ENCODE measurements around the gene SLAMF9. TPM values are rescaled to one million over a fixed set of nuclear protein-coding genes. Genes with fewer than 3 reads are reported as not detected.

Gene SLAMF9
- total RNA-seq, 3 donors from 2014 or later, result not detected

DNA sequence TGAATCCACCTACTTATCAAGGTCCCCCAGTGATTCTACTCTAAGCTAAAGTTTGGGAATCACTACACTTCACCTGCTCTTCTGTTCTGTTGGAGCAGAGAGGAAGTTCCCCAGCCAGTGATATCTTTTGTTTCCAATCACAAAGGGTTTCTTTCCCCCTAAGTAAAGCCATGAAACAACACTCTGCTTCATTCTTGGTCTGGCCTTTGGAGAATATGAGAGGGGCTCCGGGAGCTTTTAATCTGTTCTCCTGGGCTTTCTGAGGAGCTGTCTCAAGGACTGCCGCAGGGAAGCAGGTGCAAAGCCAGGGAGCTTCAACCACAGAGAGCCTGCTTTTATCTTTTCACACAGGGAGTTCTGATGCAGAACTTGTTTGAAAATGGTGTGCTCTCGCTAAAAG, 10.1 kb upstream of the SLAMF9 start:
- peaks cover 21% of the 10 kb centered on the region for H3K27me3 Mint-ChIP-seq (ENCODE audit: low read depth)
- H3K36me3 Mint-ChIP-seq (ENCODE audit: insufficient read depth), result no peaks in the 10 kb centered on the region
- ATAC-seq (no peak), DNase-seq (no peak)
- H3K4me3 Mint-ChIP-seq, result no peak overlapping the region
- H3K9me3 Mint-ChIP-seq, result no peaks in the 10 kb centered on the region
- H3K4me1 Mint-ChIP-seq (ENCODE audit: low read depth), result no peaks in the 10 kb centered on the region

DNA sequence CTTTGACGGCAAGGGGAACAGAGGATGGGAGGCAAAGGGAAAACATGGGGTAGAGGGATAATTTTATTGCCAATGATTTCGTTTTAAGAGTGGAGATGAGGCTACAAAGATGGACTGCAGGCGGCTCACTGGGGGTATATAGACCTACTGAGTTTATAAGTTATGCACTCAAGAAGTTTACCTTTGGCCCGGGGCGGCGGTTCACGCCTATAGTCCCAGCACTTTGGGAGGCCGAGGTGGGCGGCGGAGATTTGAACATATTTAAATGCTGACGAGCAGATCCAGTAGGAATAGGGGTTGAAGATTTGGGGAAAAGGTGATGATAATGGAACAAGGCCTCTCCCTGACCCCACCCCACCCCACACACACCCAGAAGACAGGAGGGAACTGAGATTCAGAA, 8.1 kb upstream of the SLAMF9 start:
- peaks cover 10% of the 10 kb centered on the region for H3K27me3 Mint-ChIP-seq (ENCODE audit: low read depth)
- DNase-seq (no peak), ATAC-seq (no peak)
- H3K4me3 Mint-ChIP-seq, result no peak overlapping the region
- no peaks in the 10 kb centered on the region for H3K9me3 Mint-ChIP-seq
- H3K4me1 Mint-ChIP-seq (ENCODE audit: low read depth), result no peaks in the 10 kb centered on the region
- no peaks in the 10 kb centered on the region for H3K36me3 Mint-ChIP-seq (ENCODE audit: insufficient read depth)

DNA sequence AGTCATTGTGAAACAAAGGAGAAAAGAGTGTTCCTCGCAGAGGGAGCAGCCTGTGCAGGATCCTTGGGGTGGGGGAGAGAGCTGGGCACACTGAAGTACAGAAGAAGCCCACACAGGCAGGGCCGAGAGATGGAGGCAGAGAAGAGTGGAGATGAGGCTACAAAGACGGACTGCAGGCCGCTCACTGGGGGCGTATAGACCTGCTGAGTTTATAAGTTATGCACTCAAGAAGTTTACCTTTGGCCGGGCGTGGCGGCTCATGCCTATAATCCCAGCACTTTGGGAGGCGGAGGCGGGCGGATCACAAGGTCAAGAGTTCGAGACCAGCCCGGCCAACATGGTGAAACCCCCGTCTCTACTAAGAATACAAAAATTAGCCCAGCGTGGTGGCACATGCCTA, 7.6 kb upstream of the SLAMF9 start:
- ATAC-seq, result no peak
- no peaks in the 10 kb centered on the region for H3K4me1 Mint-ChIP-seq (ENCODE audit: low read depth)
- H3K27me3 Mint-ChIP-seq (ENCODE audit: low read depth), result peaks cover 11% of the 10 kb centered on the region
- no peak overlapping the region for H3K4me3 Mint-ChIP-seq
- DNase-seq, result no peak
- H3K9me3 Mint-ChIP-seq, result no peaks in the 10 kb centered on the region
- H3K36me3 Mint-ChIP-seq (ENCODE audit: insufficient read depth), result no peaks in the 10 kb centered on the region

DNA sequence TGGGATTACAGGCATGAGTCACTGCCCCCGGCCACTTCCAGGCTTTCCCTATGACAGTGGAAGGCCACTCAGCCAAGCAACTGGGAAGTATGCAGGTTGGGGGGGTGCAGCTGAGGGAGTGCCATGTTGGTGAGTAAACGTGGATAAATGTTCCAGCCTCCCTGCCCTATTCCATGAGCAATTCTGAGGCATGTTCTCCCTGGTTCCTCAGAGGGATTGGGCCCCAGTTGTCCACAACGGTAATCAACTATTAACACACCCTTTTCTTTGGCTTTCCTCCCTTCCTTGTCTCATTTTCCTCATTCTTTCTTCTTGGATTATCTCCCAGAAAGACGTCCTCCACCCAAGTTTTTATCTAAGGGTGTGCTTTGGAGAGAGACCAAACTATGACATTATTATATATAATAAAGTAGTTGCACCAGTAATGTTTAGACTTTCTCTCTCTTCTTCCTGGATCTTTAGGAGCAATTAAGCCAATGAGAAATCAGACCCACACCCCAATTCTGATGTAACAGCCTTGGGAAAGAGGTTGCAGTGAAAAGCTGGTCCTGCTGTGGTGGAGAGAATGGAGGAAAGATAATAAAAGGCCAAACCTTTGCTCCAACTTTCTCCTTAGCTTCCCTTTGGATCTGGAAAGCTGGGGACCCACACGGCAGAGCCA, 6.8 kb upstream of the SLAMF9 start:
- no peak overlapping the region for H3K4me3 Mint-ChIP-seq
- ATAC-seq, result no peak
- no peaks in the 10 kb centered on the region for H3K9me3 Mint-ChIP-seq
- no peak for DNase-seq
- no peaks in the 10 kb centered on the region for H3K36me3 Mint-ChIP-seq (ENCODE audit: insufficient read depth)
- H3K4me1 Mint-ChIP-seq (ENCODE audit: low read depth), result no peaks in the 10 kb centered on the region
- peaks cover 14% of the 10 kb centered on the region for H3K27me3 Mint-ChIP-seq (ENCODE audit: low read depth)

DNA sequence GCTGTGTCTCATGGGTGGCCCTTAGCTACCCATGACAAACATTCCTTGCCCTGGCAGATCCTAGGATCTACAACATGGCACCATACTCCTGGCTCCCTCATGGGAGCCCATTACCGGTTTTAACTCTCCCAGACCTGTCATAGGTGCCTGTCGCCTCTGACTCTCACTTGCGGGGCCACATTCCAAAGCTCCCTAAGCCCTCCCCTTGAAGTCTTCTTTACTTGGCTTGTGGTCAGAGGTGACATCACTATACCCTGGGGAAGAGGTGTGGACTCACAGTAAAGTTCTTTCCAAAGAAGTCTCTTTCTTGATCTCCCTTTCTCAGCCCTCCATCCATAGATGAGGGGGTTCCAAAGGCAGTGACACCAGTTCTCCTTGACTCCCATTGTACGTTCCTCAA, 5.4 kb upstream of the SLAMF9 start:
- Mint-ChIP-seq H3K36me3 (ENCODE audit: insufficient read depth) (no peaks in the 10 kb centered on the region), H3K4me3 (no peak overlapping the region), H3K27me3 (ENCODE audit: low read depth) (peaks cover 14% of the 10 kb centered on the region), H3K4me1 (ENCODE audit: low read depth) (no peaks in the 10 kb centered on the region), H3K9me3 (no peaks in the 10 kb centered on the region)
- DNase-seq (no peak), ATAC-seq (no peak)

DNA sequence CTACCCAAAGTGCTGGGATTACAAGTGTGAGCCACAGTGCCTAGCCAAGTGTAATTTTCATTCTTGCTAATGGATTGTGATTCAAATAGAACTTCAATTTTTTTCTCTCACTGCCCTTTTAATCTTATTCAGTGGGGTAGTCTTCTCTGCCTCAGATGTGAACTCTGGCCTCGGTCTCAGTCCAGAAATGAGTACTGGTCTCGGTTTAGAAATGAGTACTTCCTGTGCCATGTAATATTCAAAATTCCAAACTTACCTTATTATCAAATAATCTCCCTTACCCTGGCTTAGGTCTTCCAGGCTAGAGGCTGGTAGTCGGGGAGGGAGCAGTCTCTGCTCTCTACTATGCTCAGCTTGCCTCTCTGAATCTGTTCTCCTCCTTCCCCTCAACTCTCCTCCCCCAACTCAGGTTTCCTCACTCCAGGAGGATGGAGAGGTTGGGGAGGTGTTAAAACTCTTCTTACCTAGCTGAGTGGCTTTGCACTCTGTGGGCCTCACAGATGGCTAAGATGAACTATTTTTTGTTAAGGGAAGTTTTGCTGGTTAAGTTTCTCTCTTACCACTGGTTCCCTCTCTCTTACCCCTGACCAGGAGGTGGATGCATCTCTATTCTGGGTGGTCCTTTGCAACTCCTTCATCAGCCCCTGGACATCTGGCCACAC, 4.8 kb upstream of the SLAMF9 start:
- Mint-ChIP-seq H3K36me3 (ENCODE audit: insufficient read depth) (no peaks in the 10 kb centered on the region), H3K4me1 (ENCODE audit: low read depth) (no peaks in the 10 kb centered on the region), H3K9me3 (no peaks in the 10 kb centered on the region), H3K4me3 (no peak overlapping the region), H3K27me3 (ENCODE audit: low read depth) (peaks cover 17% of the 10 kb centered on the region)
- ATAC-seq (no peak), DNase-seq (no peak)

DNA sequence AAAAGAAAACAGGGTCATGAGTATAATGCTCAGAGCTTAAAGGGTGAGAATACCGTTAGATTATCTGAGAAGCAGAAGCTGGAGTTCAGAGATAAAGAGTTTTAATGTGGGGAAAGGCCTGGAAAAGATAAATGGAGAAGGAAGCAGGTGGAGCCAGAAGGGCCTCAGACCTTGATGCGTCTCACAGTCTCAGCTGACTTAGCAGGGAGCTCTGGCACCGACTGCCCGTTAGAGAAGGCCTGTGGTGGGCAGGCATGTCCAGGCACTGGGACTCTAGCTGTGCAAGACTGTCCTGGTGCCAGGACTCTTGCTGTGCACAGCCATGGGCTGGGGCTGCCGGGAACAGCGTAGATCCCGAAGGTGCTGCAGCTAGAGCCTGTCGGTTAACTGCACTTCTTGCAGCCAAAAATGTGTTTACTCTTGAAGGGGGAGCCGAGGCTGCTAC, 3.8 kb upstream of the SLAMF9 start:
- no peak for DNase-seq
- Mint-ChIP-seq H3K4me3 (no peak overlapping the region), H3K9me3 (no peaks in the 10 kb centered on the region), H3K36me3 (ENCODE audit: insufficient read depth) (no peaks in the 10 kb centered on the region), H3K27me3 (ENCODE audit: low read depth) (peaks cover 22% of the 10 kb centered on the region), H3K4me1 (ENCODE audit: low read depth) (no peaks in the 10 kb centered on the region)
- ATAC-seq, result no peak

DNA sequence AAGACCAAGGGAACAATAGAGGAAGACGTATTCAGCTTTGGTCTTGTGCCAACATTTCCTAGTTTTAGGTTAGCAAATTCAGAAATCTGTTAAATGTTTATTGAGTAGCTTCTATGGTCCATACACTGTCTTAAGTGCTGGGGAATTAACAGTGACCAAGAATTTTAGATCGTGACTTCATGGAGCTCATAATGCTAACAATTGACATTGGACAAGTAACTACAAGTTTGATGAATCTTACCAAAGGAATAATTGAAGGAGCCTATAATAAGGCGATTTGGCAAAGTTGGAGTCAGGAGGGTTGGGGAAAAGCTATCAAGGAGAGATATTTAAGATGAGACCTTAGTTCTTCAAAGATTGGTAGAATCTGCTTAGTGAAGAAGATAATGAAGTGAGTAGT, 1.4 kb upstream of the SLAMF9 start:
- Mint-ChIP-seq H3K36me3 (ENCODE audit: insufficient read depth) (no peaks in the 10 kb centered on the region), H3K4me3 (no peak overlapping the region), H3K4me1 (ENCODE audit: low read depth) (no peaks in the 10 kb centered on the region), H3K9me3 (no peaks in the 10 kb centered on the region), H3K27me3 (ENCODE audit: low read depth) (peaks cover 27% of the 10 kb centered on the region)
- DNase-seq (no peak), ATAC-seq (no peak)

DNA sequence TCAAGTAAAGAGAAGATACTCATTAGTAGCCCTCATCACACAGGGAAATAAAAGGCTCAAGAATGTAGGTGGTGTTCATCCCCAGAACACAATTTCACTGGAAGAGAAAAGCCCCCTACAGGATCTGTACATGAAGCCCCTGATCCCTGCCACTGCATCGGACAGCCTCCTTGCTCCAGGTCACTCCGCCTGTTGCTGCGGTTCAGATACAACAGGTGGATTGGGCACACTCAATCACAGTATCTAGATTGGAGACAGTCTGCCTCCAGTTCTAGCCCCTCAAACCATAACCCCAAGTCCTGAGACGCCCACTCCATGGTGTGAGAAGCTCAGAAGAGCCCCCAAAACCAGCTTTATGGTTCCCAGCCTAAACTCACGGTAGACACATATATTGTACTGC, 1.1 kb downstream of the SLAMF9 start:
- Mint-ChIP-seq H3K9me3 (no peaks in the 10 kb centered on the region), H3K4me1 (ENCODE audit: low read depth) (no peaks in the 10 kb centered on the region), H3K27me3 (ENCODE audit: low read depth) (peaks cover 20% of the 10 kb centered on the region), H3K4me3 (no peak overlapping the region), H3K36me3 (ENCODE audit: insufficient read depth) (no peaks in the 10 kb centered on the region)
- ATAC-seq (no peak), DNase-seq (no peak)

DNA sequence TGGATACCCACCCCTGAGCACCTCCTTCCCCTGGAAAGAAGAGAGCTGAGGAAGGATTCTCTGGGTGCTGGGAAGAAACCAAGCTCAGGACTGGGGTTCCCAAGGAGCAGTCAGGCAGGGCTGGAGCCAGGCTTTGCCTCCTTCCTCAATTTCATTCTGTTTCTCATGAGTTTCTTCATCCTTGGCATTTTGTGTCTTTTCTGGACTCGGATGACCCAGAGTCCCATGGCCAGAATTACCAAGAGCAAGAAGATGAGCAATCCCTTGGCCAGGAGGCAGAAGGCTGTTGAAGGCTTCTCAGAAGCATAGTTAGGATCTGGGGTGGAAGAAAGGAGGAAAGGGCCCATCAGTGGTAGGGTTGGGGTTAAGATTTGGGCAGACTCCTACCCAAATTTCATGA, 2.5 kb downstream of the SLAMF9 start:
- Mint-ChIP-seq H3K4me3 (no peak overlapping the region), H3K9me3 (no peaks in the 10 kb centered on the region), H3K27me3 (ENCODE audit: low read depth) (peaks cover 19% of the 10 kb centered on the region), H3K36me3 (ENCODE audit: insufficient read depth) (no peaks in the 10 kb centered on the region), H3K4me1 (ENCODE audit: low read depth) (no peaks in the 10 kb centered on the region)
- DNase-seq (no peak), ATAC-seq (no peak)

DNA sequence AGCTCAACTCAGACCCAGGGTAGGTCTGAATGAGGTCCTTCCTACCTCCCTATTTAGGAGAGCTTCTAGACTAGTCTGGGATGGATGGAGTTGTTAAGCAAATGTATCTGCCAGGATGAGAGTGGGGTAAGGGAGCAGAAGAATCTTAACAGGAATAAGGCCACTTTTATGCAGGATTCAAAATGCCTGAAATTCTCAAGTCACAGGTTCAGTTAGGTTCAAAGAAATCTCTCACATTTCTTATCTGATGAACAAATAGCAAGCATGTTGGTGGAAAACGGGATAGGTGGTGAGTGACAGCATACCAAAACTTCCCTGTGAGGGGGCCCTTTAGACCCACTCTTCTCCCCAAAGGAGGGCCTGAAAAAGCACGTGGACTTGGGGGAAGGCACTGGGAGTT, 3.0 kb downstream of the SLAMF9 start:
- H3K9me3 Mint-ChIP-seq, result no peaks in the 10 kb centered on the region
- H3K4me1 Mint-ChIP-seq (ENCODE audit: low read depth), result peaks cover 2% of the 10 kb centered on the region
- H3K36me3 Mint-ChIP-seq (ENCODE audit: insufficient read depth), result no peaks in the 10 kb centered on the region
- no peak overlapping the region for H3K4me3 Mint-ChIP-seq
- ATAC-seq (no peak), DNase-seq (no peak)
- peaks cover 18% of the 10 kb centered on the region for H3K27me3 Mint-ChIP-seq (ENCODE audit: low read depth)

DNA sequence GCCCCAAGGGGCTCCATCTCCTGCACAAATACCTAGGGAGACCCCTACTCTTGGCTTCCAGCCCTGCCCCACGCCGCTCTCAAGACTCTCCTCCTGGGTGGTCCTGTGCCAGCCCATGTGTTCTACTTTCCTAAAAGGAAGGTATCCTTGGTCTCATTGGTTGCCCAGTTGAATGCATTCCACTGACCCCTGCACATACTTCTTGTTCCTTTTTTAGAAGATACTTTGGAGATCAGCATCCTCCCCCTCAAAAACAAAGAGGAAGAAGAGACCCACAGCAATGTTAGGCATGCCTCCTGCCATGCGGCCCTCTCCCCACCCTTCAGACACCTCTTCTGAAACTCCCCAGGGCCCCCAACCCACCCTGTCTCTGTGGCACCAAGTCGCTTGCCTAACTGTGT, 4.1 kb downstream of the SLAMF9 start:
- Mint-ChIP-seq H3K27me3 (ENCODE audit: low read depth) (peaks cover 24% of the 10 kb centered on the region), H3K4me1 (ENCODE audit: low read depth) (peaks cover 6% of the 10 kb centered on the region), H3K4me3 (no peak overlapping the region), H3K36me3 (ENCODE audit: insufficient read depth) (no peaks in the 10 kb centered on the region), H3K9me3 (no peaks in the 10 kb centered on the region)
- DNase-seq, result no peak
- ATAC-seq, result no peak

DNA sequence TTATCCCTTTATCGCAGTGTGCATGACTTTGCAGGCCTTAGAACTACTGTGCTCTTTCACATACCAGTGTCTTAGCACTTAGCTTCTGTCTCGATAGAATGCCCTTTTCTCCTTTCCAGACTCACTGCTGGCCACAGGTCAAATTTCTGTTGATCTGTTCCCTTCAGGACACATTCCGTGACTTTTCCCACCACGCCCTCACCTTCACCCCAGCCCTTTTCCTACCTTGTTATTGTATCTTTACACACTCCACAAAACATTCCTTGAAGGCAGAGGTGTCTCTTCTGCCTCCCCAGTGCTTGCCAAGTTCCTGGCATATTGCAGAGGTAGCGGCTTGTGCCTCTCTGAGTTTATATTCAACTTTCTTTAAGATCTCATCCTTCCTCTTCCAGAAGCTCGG, 4.9 kb downstream of the SLAMF9 start:
- Mint-ChIP-seq H3K9me3 (no peaks in the 10 kb centered on the region), H3K27me3 (ENCODE audit: low read depth) (peaks cover 29% of the 10 kb centered on the region), H3K4me3 (no peak overlapping the region), H3K4me1 (ENCODE audit: low read depth) (peaks cover 8% of the 10 kb centered on the region), H3K36me3 (ENCODE audit: insufficient read depth) (no peaks in the 10 kb centered on the region)
- no peak for DNase-seq
- ATAC-seq, result no peak

DNA sequence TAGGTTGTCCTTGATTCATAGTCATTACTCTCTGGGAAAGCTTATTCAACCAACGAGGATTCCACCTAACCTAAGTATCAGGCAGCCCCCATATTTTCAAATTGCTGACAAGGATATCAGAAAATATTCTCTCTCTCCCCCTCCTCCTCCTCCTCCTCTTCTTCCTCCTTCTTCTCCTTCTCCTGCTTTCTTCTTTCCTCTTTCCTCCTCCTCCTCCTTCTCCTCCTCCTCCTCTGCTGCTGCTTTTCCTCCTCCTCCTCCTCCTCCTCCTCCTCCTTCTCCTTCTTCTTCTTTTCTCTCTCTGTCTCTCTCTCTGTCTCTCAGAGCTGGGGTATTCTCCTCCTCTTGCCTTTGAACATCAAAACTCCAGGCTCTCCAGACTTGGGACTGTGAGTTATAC, 6.1 kb downstream of the SLAMF9 start:
- Mint-ChIP-seq H3K36me3 (ENCODE audit: insufficient read depth) (no peaks in the 10 kb centered on the region), H3K4me1 (ENCODE audit: low read depth) (peaks cover 8% of the 10 kb centered on the region), H3K4me3 (no peak overlapping the region), H3K27me3 (ENCODE audit: low read depth) (peaks cover 34% of the 10 kb centered on the region), H3K9me3 (no peaks in the 10 kb centered on the region)
- DNase-seq (no peak), ATAC-seq (no peak)
